OCI-LY3 (cell line): ENCODE results near the gene GLRA3.

Experiments
- H2AFZ ChIP-seq: fragments of 200-600, 300-600 bp; shearing (Covaris generic); 2 replicates; pipeline ENCODE4 v1.6.0; 2014; ENCODE audit warnings: antibody characterized with exemption, low read depth, low read length
- H3K27ac ChIP-seq: fragments of 200-600, 300-600 bp; sonication (generic); 2 replicates; pipeline ENCODE4 v1.5.1; 2014; ENCODE audit warnings: mild to moderate bottlenecking, low read length, moderate library complexity, mixed read lengths
- H3K27me3 ChIP-seq: fragments of 200-600, 300-600 bp; sonication (generic); 2 replicates; pipeline ENCODE4 v1.6.1; 2014; ENCODE audit warnings: low read depth, low read length, mixed read lengths
- H3K36me3 ChIP-seq: fragments of 200-600, 300-600 bp; sonication (generic); replicated peaks from 2 replicates; pipeline ENCODE3; 2014; ENCODE audit warnings: low read depth, low read length, mixed read lengths
- H3K4me1 ChIP-seq: fragments of 300-600, 200-600 bp; sonication (generic); 2 replicates; pipeline ENCODE4 v1.6.1; 2014; ENCODE audit warnings: low read length, mixed read lengths
- H3K4me2 ChIP-seq: fragments of 200-600, 300-600 bp; sonication (generic); 2 replicates; pipeline ENCODE4 v1.6.1; 2014; ENCODE audit warnings: low read length, mixed read lengths
- H3K4me3 ChIP-seq: fragments of 300-600, 200-600 bp; sonication (generic); 2 replicates; pipeline ENCODE4 v1.5.1; 2014; ENCODE audit warnings: antibody characterized with exemption, mild to moderate bottlenecking, low read length, moderate library complexity
- H3K79me2 ChIP-seq: fragments of 300-600, 200-600 bp; shearing (Covaris generic); 2 replicates; pipeline ENCODE4 v1.6.1; 2014; ENCODE audit warnings: mild to moderate bottlenecking, low read length, mixed read lengths
- H3K9ac ChIP-seq: fragments of 300-600, 200-600 bp; shearing (Covaris generic); 2 replicates; pipeline ENCODE4 v1.6.0; 2014; ENCODE audit warnings: mild to moderate bottlenecking, low read length, moderate library complexity
- H3K9me3 ChIP-seq: fragments of 200-600, 300-600 bp; shearing (Covaris generic); 2 replicates; pipeline ENCODE4 v1.6.1; 2014; ENCODE audit warnings: low read length, mixed read lengths; ENCODE audit not compliant: insufficient read depth
- H4K20me1 ChIP-seq: fragments of 200-600, 300-600 bp; sonication (generic); 2 replicates; pipeline ENCODE4 v1.6.1; 2016; ENCODE audit warnings: low read length, mixed read lengths; ENCODE audit not compliant: insufficient read depth
- EZH2phosphoT487 ChIP-seq: fragments of 200-600 bp; shearing (Covaris generic); IDR thresholded peaks from 2 replicates; pipeline ENCODE4 v1.6.1; 2018; ENCODE audit warnings: antibody characterized with exemption, mixed run types, low read depth
- TF ChIP-seq, protein P1 (sequence below): fragments of 200-600, 300-600 bp; sonication (generic); IDR thresholded peaks from 2 replicates; pipeline ENCODE4 v1.5.1; 2014; ENCODE audit warnings: antibody characterized with exemption, low read length, low read depth

Gene GLRA3

DNA sequence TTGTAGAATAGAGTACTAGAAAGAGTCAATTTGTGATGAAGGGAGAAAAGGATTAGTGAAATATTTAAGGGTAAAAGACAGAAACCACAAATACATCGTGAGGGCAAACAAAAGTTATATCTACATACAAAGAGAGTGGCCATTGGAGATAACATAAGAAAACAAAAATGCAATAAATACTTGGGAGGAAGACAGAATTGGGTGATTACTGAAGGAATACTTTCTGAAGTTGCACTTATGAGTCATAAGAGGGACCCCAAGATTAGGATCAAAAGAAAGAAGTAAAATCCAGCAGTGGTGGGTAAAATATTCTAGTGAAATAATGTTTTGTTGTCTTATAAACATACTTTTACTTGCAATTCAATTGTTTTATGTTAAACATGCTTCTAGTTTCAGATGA, 53.7 kb downstream of the GLRA3 start:
- Histone ChIP-seq H3K36me3 (no peaks in the 10 kb centered on the region), H3K4me3 (no peak overlapping the region), H3K79me2 (no peaks in the 10 kb centered on the region), H3K27me3 (no peaks in the 10 kb centered on the region), H3K27ac (no peak overlapping the region), H2AFZ (no peak overlapping the region), H3K4me1 (peaks cover 12% of the 10 kb centered on the region), H4K20me1 (no peaks in the 10 kb centered on the region), H3K9ac (no peak overlapping the region), H3K4me2 (no peak overlapping the region), H3K9me3 (no peaks in the 10 kb centered on the region)
- TF ChIP-seq EZH2phosphoT487: no peak
- TF ChIP-seq, protein P1, sequence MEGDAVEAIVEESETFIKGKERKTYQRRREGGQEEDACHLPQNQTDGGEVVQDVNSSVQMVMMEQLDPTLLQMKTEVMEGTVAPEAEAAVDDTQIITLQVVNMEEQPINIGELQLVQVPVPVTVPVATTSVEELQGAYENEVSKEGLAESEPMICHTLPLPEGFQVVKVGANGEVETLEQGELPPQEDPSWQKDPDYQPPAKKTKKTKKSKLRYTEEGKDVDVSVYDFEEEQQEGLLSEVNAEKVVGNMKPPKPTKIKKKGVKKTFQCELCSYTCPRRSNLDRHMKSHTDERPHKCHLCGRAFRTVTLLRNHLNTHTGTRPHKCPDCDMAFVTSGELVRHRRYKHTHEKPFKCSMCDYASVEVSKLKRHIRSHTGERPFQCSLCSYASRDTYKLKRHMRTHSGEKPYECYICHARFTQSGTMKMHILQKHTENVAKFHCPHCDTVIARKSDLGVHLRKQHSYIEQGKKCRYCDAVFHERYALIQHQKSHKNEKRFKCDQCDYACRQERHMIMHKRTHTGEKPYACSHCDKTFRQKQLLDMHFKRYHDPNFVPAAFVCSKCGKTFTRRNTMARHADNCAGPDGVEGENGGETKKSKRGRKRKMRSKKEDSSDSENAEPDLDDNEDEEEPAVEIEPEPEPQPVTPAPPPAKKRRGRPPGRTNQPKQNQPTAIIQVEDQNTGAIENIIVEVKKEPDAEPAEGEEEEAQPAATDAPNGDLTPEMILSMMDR: no peak

DNA sequence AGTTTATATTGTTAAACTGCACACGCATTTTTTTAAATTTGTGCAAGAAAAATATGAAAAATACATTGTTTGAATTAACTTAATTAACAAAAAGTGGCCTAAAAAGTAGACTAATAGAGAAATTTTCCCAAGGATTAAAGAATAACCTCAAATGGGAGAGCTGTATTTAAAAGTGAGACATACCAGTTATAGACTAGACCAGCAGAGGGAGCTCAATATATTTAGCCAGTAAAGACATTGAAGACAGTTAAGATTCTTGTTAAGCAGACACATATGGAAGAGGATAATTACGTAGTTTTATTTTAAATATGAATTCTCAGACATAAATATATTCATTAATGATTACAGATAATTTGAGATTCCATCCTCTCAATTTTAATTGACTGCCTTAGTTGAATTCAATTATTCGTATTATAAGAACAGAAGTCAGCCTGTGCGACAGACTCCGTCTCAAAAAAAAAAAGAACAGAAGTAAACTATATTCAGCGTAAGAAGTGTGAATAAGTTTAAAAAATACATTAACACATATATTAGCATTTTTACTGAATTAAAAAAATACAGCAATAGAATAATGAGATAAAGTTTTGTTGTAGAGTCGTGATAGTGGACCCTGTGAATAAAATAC, 64.8 kb downstream of the GLRA3 start:
- H4K20me1 ChIP-seq: no peaks in the 10 kb centered on the region
- no peaks in the 10 kb centered on the region for H3K36me3 ChIP-seq
- H3K27ac ChIP-seq: peak overlapping the region; percentile 86
- peak overlapping the region; percentile 56 for H3K9ac ChIP-seq
- no peaks in the 10 kb centered on the region for H3K79me2 ChIP-seq
- H3K4me2 ChIP-seq: peak overlapping the region; percentile 73
- peak overlapping the region; percentile 69 for H3K4me3 ChIP-seq
- H3K9me3 ChIP-seq: no peaks in the 10 kb centered on the region
- peak overlapping the region; percentile 62; the same call in 1 of the 2 replicates for H2AFZ ChIP-seq
- H3K27me3 ChIP-seq: no peaks in the 10 kb centered on the region
- TF ChIP-seq EZH2phosphoT487: no peak
- TF ChIP-seq, protein P1: peak; percentile 97
- peaks cover 27% of the 10 kb centered on the region for H3K4me1 ChIP-seq

DNA sequence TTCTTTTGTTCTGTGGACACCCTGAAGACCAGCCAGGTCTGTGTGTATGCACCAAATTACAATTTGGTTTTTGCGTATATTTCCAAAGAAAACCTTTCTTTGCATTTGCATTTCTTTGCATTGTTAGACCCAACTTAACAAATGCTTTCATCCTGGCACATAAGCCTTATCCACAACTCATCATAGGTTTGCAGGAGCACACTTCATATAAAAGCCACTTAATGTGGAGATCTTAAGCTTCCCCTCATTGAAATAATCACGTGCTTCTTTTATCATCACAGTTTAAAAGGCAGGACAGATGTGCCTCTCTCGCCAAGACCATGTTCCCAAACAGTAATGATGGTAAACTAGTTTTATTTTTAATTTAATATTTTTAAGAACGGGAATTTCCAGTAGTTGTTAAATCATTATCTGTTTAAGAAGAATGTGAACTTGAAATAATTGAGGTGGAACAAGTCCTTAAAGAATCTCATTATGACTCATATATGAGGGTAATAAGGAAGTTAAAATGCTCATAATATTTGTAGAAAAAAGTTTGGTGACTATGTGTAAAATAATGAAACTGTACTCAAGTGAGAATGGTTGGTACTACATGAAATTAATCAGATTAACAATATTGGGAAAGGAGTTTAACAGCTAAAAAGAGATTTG, 65.5 kb downstream of the GLRA3 start:
- H3K9ac ChIP-seq: peak overlapping the region; percentile 56
- no peaks in the 10 kb centered on the region for H3K9me3 ChIP-seq
- peak overlapping the region; percentile 86 for H3K27ac ChIP-seq
- peaks cover 27% of the 10 kb centered on the region for H3K4me1 ChIP-seq
- H4K20me1 ChIP-seq: no peaks in the 10 kb centered on the region
- H3K79me2 ChIP-seq: no peaks in the 10 kb centered on the region
- TF ChIP-seq, protein P1: no peak
- no peak for TF ChIP-seq EZH2phosphoT487
- peak overlapping the region; percentile 73 for H3K4me2 ChIP-seq
- no peaks in the 10 kb centered on the region for H3K36me3 ChIP-seq
- H3K27me3 ChIP-seq: no peaks in the 10 kb centered on the region
- no peak overlapping the region for H2AFZ ChIP-seq
- peak overlapping the region; percentile 69 for H3K4me3 ChIP-seq

DNA sequence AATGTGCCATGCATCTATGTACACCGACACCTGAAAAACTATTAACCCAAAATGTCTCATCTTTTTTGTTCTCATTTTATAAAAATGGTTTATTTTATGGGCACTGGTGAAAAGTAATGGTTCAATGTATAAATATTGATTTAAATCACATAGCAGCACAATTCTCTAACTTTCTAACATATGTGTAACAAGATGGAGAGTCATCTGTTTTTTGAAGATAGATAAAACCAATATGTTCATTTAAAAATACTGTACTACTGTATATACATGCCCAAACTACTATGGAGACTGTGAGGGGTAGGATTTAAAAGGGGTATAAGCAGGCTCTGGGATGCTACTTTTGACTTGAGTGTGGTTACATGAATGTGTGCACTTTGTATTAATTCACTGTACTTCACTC, 67.6 kb downstream of the GLRA3 start:
- H3K4me2 ChIP-seq: no peak overlapping the region
- no peaks in the 10 kb centered on the region for H3K9me3 ChIP-seq
- no peaks in the 10 kb centered on the region for H3K36me3 ChIP-seq
- no peak for TF ChIP-seq EZH2phosphoT487
- TF ChIP-seq, protein P1: no peak
- no peak overlapping the region for H3K27ac ChIP-seq
- no peaks in the 10 kb centered on the region for H3K79me2 ChIP-seq
- H4K20me1 ChIP-seq: no peaks in the 10 kb centered on the region
- no peaks in the 10 kb centered on the region for H3K27me3 ChIP-seq
- peaks cover 27% of the 10 kb centered on the region for H3K4me1 ChIP-seq
- no peak overlapping the region for H3K9ac ChIP-seq
- H2AFZ ChIP-seq: no peak overlapping the region
- H3K4me3 ChIP-seq: no peak overlapping the region
